MCF 10A (cell line): ENCODE data around the gene HOXB7. TPM values are rescaled to one million over a fixed set of nuclear protein-coding genes. Genes with fewer than 3 reads are reported as not detected.

Source experiments
- BruUV-seq: library from RNA; stranded (reverse); fragments of 400-500 nt; replicated peaks from 2 replicates; lab custom pipeline; 2021; lab: Mats Ljungman, UMichigan
- CTCF ChIA-PET: fragments of 300-600 bp; sonication (Branson Sonifier 250); formaldehyde crosslinking; extraction: SDS; loops from one replicate; lab custom pipeline; 2021; ENCODE audit warnings: antibody characterized with exemption, inconsistent platforms; lab: Yijun Ruan, JAX
- POLR2A ChIA-PET: fragments of 300-600, 350-650 bp; sonication (Branson Sonifier 250); formaldehyde crosslinking; extraction: SDS; loops from one replicate; lab custom pipeline; 2020; ENCODE audit warnings: antibody characterized with exemption, inconsistent platforms; lab: Yijun Ruan, JAX
- DNase-seq: peaks from one replicate; pipeline ENCODE4 v3.0.0-alpha.2; 2018; ENCODE audit not compliant: unreplicated experiment
- H3K27ac Mint-ChIP-seq: one replicate; pipeline ENCODE4 v1.8.0; 2022; ENCODE audit warnings: mild to moderate bottlenecking, low read depth, mixed read lengths; ENCODE audit not compliant: unreplicated experiment
- H3K27me3 Mint-ChIP-seq: one replicate; pipeline ENCODE4 v1.8.0; 2022; ENCODE audit warnings: mixed read lengths; ENCODE audit not compliant: insufficient read depth, unreplicated experiment
- H3K36me3 Mint-ChIP-seq: one replicate; pipeline ENCODE4 v1.8.0; 2022; ENCODE audit warnings: mild to moderate bottlenecking, moderate library complexity, mixed read lengths; ENCODE audit not compliant: insufficient read depth, unreplicated experiment
- H3K4me1 Mint-ChIP-seq: one replicate; pipeline ENCODE4 v1.8.0; 2022; ENCODE audit warnings: mixed read lengths; ENCODE audit not compliant: insufficient read depth, unreplicated experiment
- H3K4me3 Mint-ChIP-seq: one replicate; pipeline ENCODE4 v1.8.0; 2022; ENCODE audit warnings: mild to moderate bottlenecking, moderate library complexity, mixed read lengths; ENCODE audit not compliant: unreplicated experiment
- H3K9me3 Mint-ChIP-seq: one replicate; pipeline ENCODE4 v1.8.0; 2022; ENCODE audit warnings: mixed read lengths; ENCODE audit not compliant: unreplicated experiment
- CTCF ChIP-seq: fragments of 200-600 bp; IDR thresholded peaks from one replicate; pipeline ENCODE4 v1.8.0; 2022; ENCODE audit warnings: antibody characterized with exemption, mild to moderate bottlenecking; ENCODE audit not compliant: unreplicated experiment
- intact Hi-C: fragments of 100-400 bp; cut with micrococcal nuclease; formaldehyde crosslinking; loops from 2 replicates; pipeline ENCODE4 v1.14.1; 2022
- total RNA-seq: library from RNA; stranded (reverse); gene quantifications from 2 replicates; pipeline ENCODE4 v1.2.3, GENCODE V29; 2022

HOXB7 gene
- total RNA-seq, 1 experiment from 2014 or later: not detected

- ChIA-PET CTCF (interaction anchor here (0.6 to 1.0 kb wide), 7 partner anchors 27 to 1089 kb away, joined by 3 to 5 read pairs (median 3); no protein-coding TSS in a partner anchor), POLR2A (no interaction called here)
- Mint-ChIP-seq H3K36me3 (no peaks in the 10 kb centered on the region), H3K4me3 (peak overlapping the region; percentile 89), H3K4me1 (peaks cover 14% of the 10 kb centered on the region), H3K27ac (no peak overlapping the region), H3K9me3 (no peaks in the 10 kb centered on the region), H3K27me3 (peaks cover 37% of the 10 kb centered on the region)
- intact Hi-C loops: no loop called here
- no peak for DNase-seq
- no peak for TF ChIP-seq CTCF
- BruUV-seq: no TSS peak
Observed at GRCh38 chr17:48583708-48584222, 27.1 kb downstream of the HOXB7 start.

- no peak for DNase-seq
- peaks cover 33% of the 10 kb centered on the region for H3K27me3 Mint-ChIP-seq
- no TSS peak for BruUV-seq
- H3K36me3 Mint-ChIP-seq: no peaks in the 10 kb centered on the region
- intact Hi-C loops: no loop called here
- no peak overlapping the region for H3K27ac Mint-ChIP-seq
- no peaks in the 10 kb centered on the region for H3K9me3 Mint-ChIP-seq
- POLR2A ChIA-PET: no interaction called here
- no peak overlapping the region for H3K4me3 Mint-ChIP-seq
- no peak for TF ChIP-seq CTCF
- H3K4me1 Mint-ChIP-seq: peaks cover 14% of the 10 kb centered on the region
- CTCF ChIA-PET: interaction anchor here (0.5 to 1.4 kb wide), 9 partner anchors 15 to 424 kb away, joined by 3 to 6 read pairs (median 3); no protein-coding TSS in a partner anchor
Observed at GRCh38 chr17:48582750-48583069, 28.1 kb downstream of the HOXB7 start.

GRCh38 chr17:48579760-48580554, 30.9 kb downstream of the HOXB7 start:
- TF ChIP-seq CTCF: no peak
- ChIA-PET CTCF (interaction anchor here (0.6 to 0.7 kb wide), 2 partner anchors 9 to 243 kb away, joined by 3 to 4 read pairs; no protein-coding TSS in a partner anchor), POLR2A (no interaction called here)
- DNase-seq: no peak
- Mint-ChIP-seq H3K27me3 (peaks cover 22% of the 10 kb centered on the region), H3K9me3 (no peaks in the 10 kb centered on the region), H3K36me3 (no peaks in the 10 kb centered on the region), H3K27ac (no peak overlapping the region), H3K4me1 (peaks cover 9% of the 10 kb centered on the region), H3K4me3 (no peak overlapping the region)
- intact Hi-C loops: no loop called here
- BruUV-seq: no TSS peak

- Mint-ChIP-seq H3K27ac (no peak overlapping the region), H3K9me3 (no peaks in the 10 kb centered on the region), H3K4me3 (no peak overlapping the region), H3K27me3 (peaks cover 22% of the 10 kb centered on the region), H3K4me1 (peaks cover 8% of the 10 kb centered on the region), H3K36me3 (no peaks in the 10 kb centered on the region)
- intact Hi-C loops: no loop called here
- DNase-seq: no peak
- TF ChIP-seq CTCF: no peak
- BruUV-seq: no TSS peak
- POLR2A ChIA-PET: interaction anchor here (0.5 kb wide), 1 partner anchor 200 kb away, joined by 4 read pairs; no protein-coding TSS in a partner anchor
- CTCF ChIA-PET: interaction anchor here (0.6 kb wide), 2 partner anchors 27 to 144 kb away, joined by 3 read pairs; partner anchors contain the start of gene PRAC2
Observed at GRCh38 chr17:48579471-48579759, 31.4 kb downstream of the HOXB7 start.
